ENCODE results near the gene BARX1.

Gene BARX1

GRCh38 chr9:93952119-93952783 is 2.9 kb downstream of the BARX1 start:
- ChIA-PET POLR2A (no interaction called here), CTCF (no interaction called here)
- no peak for DNase-seq (ENCODE audit: extremely low spot score)
- TF ChIP-seq, protein P1, sequence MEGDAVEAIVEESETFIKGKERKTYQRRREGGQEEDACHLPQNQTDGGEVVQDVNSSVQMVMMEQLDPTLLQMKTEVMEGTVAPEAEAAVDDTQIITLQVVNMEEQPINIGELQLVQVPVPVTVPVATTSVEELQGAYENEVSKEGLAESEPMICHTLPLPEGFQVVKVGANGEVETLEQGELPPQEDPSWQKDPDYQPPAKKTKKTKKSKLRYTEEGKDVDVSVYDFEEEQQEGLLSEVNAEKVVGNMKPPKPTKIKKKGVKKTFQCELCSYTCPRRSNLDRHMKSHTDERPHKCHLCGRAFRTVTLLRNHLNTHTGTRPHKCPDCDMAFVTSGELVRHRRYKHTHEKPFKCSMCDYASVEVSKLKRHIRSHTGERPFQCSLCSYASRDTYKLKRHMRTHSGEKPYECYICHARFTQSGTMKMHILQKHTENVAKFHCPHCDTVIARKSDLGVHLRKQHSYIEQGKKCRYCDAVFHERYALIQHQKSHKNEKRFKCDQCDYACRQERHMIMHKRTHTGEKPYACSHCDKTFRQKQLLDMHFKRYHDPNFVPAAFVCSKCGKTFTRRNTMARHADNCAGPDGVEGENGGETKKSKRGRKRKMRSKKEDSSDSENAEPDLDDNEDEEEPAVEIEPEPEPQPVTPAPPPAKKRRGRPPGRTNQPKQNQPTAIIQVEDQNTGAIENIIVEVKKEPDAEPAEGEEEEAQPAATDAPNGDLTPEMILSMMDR (IDR thresholded peaks at IDR 0.05; ENCODE audit: control extremely low read depth, extremely low read depth, low read depth, missing control alignments): no peak

DNA sequence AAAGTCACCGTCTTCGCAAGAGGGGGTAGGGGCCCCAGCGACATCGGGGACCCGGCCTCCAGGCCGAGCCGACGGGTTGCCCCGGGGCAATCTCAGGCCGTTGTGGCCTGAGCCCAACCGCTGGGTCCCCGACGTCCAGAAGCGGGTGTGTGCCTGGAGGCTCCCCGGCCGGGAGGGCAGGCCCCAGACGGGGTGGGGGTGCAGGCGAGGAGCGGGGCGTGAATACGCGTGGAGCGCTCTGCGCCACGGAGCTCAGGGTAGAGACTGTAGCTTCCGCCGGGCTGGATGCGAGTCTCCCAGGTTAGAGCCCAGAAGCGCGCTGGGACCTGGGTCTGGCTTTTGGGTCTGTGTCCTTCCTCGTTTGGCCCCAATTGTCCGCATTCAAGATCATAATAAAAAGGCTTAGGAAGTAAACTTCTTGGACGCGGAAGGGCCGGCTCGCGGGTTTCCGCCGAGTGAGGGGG is 3.5 kb downstream of the BARX1 start:
- CTCF ChIA-PET: interaction anchor here (1.0 kb wide), 1 partner anchor 11 kb away, joined by 5 read pairs; no protein-coding TSS in a partner anchor
- POLR2A ChIA-PET: no interaction called here
- DNase-seq (ENCODE audit: extremely low spot score): no peak
- TF ChIP-seq, protein P1 (IDR thresholded peaks at IDR 0.05; ENCODE audit: control extremely low read depth, extremely low read depth, low read depth, missing control alignments): no peak

GRCh38 chr9:93950619-93951601 is 4.2 kb downstream of the BARX1 start:
- ChIA-PET CTCF (interaction anchor here (0.8 to 1.0 kb wide), 2 partner anchors 12 to 272 kb away, joined by 3 to 5 read pairs; no protein-coding TSS in a partner anchor), POLR2A (no interaction called here)
- TF ChIP-seq, protein P1 (IDR thresholded peaks at IDR 0.05; ENCODE audit: control extremely low read depth, extremely low read depth, low read depth, missing control alignments): no peak
- DNase-seq (ENCODE audit: extremely low spot score): no peak

DNA sequence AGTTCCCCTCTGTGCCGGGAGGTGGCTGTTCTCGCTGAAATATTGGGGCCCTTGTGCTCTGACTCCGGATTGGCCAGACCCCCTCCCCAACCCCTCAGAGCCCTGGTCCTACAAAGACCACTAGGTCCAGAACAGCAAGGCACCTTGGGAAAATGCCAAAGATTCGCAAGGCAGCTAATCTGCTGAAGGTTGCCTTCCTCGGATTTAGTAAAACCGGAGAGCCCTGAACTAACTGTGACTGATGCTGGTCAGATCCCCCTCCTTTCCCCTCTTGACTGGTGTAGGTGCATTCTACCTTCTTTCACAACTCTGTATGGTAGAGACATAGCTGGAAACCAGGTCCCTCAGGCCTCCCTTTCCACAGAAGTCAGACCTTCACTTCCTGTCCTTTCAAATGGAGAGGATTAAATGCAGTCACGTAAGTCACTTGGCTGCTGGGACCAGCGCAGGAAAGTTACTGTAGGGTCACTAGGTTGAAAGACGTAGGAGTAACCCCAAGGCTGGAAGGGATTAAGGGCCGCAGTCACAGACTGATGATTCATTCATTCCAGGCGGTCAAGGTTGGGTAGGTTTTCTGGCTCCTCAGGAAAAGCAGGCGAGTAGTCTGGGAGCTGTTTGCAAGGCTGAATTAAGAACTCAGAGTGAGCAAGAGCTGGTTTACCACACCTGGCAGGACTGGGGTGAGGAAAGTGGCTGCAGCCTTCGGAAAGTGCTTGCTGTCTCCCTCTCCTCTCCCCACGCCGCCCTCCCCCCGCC is 5.3 kb downstream of the BARX1 start:
- TF ChIP-seq, protein P1 (IDR thresholded peaks at IDR 0.05; ENCODE audit: control extremely low read depth, extremely low read depth, low read depth, missing control alignments): no peak
- ChIA-PET POLR2A (no interaction called here), CTCF (interaction anchor here (0.7 to 1.7 kb wide), 3 partner anchors 12 to 21 kb away, joined by 4 read pairs; no protein-coding TSS in a partner anchor)
- no peak for DNase-seq (ENCODE audit: extremely low spot score)

DNA sequence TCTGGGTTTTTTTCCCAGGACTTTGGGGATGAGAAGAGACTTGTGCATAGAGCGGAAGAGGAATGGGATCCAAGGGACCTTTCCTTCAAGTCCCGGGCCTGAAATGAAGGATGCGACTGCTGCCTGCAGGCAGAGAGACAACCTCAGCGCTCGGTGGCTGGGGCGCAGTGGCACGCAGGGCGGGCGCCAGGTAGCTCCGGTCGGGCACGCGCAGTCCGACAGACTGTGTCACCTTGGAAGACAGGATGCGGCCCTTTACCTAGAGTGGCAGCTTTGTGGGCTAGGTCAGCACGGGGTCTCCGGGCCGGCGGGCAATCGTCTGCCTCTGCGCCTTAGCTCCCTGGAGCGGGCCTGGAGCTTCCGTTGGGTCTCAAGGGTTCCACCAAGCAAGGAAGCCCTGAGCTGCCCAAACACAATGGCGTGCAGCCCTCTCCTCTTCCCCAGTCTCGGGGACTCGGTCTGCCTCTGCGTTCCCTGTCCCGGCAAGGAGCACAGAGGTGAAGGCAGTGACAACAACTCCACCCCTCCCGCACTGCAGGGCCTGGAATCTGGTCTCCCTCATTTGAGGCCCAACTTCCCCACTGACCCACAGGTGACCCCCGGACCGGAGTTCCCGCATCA is 6.0 kb downstream of the BARX1 start:
- TF ChIP-seq, protein P1 (IDR thresholded peaks at IDR 0.05; ENCODE audit: control extremely low read depth, extremely low read depth, low read depth, missing control alignments): no peak
- DNase-seq (ENCODE audit: extremely low spot score): no peak
- ChIA-PET CTCF (interaction anchor here (0.7 to 1.7 kb wide), 3 partner anchors 13 to 21 kb away, joined by 4 read pairs; no protein-coding TSS in a partner anchor), POLR2A (no interaction called here)

All from GM10248 (cell line).